Panc1 (cell line): ENCODE data around the gene DLGAP3. TPM values are rescaled to one million over a fixed set of nuclear protein-coding genes. Genes with fewer than 3 reads are reported as not detected.

ENCODE experiments used
- ATAC-seq: fragments of 200-7000 bp; cut with Tn5 transposase; 2 replicates; pipeline ENCODE4 v1.9.1; 2020; ENCODE audit warnings: mild to moderate bottlenecking, moderate library complexity
- BruUV-seq: library from RNA; stranded (reverse); fragments of 400-500 nt; replicated peaks from 2 replicates; lab custom pipeline; 2021; lab: Mats Ljungman, UMichigan
- CTCF ChIA-PET: fragments of 300-600 bp; sonication (Branson Sonifier 250); formaldehyde crosslinking; loops from one replicate; lab custom pipeline; 2022; ENCODE audit warnings: antibody characterized with exemption; lab: Charles Lee
- POLR2A ChIA-PET: fragments of 300-600 bp; sonication (Branson Sonifier 250); formaldehyde crosslinking; loops from one replicate; lab custom pipeline; 2022; ENCODE audit warnings: antibody characterized with exemption; lab: Charles Lee
- DNase-seq: peaks from one replicate; pipeline ENCODE4 v3.0.0-alpha.2; 2010; ENCODE audit warnings: low read depth, low spot score
- H3K27ac ChIP-seq: 2 replicates; pipeline ENCODE4 v1.5.1; 2011; ENCODE audit warnings: mild to moderate bottlenecking, low read length, inconsistent platforms
- H3K27me3 ChIP-seq: fragments of 200-500 bp; sonication (Bioruptor generic); 2 replicates; pipeline ENCODE4 v1.6.0; 2014; ENCODE audit warnings: low read length, inconsistent platforms; ENCODE audit not compliant: control insufficient read depth, insufficient read depth
- H3K36me3 ChIP-seq: fragments of 200-500 bp; sonication (Bioruptor generic); 2 replicates; pipeline ENCODE4 v1.5.1; 2014; ENCODE audit warnings: inconsistent platforms, mild to moderate bottlenecking, low read length, moderate library complexity; ENCODE audit not compliant: control insufficient read depth, insufficient read depth
- H3K4me1 ChIP-seq: 2 replicates; pipeline ENCODE4 v1.5.1; 2011; ENCODE audit warnings: inconsistent platforms, mild to moderate bottlenecking, low read length, moderate library complexity; ENCODE audit not compliant: control insufficient read depth, insufficient read depth
- H3K4me3 ChIP-seq, 2 experiments: 2 replicates each; pipeline ENCODE4 v1.5.1; 2011 to 2012; ENCODE audit warnings: low read depth in 2 of 2, low read length in 2 of 2, mild to moderate bottlenecking in 2 of 2, inconsistent platforms in 1 of 2, moderate library complexity in 1 of 2
- H3K9me3 ChIP-seq: fragments of 200-500 bp; sonication (Bioruptor generic); 2 replicates; pipeline ENCODE4 v1.5.1; 2014; ENCODE audit warnings: low read depth, mild to moderate bottlenecking, inconsistent platforms, low read length, moderate library complexity; ENCODE audit not compliant: control insufficient read depth, insufficient read depth
- CTCF ChIP-seq: fragments of 450-650 bp; IDR thresholded peaks from 2 replicates; pipeline ENCODE4 v1.5.1; 2017; ENCODE audit warnings: mild to moderate bottlenecking
- POLR2AphosphoS5 ChIP-seq: IDR thresholded peaks from 2 replicates; pipeline ENCODE4 v1.6.1; 2012; ENCODE audit warnings: mild to moderate bottlenecking, low read depth, low read length, moderate library complexity
- SIN3A ChIP-seq: IDR thresholded peaks from 2 replicates; pipeline ENCODE4 v1.6.1; 2012; ENCODE audit warnings: low read depth, mild to moderate bottlenecking, low read length, moderate library complexity, borderline replicate concordance; ENCODE audit not compliant: insufficient read depth
- TCF7L2 ChIP-seq: IDR thresholded peaks from 2 replicates; pipeline ENCODE4 v1.6.1; 2011; ENCODE audit warnings: mild to moderate bottlenecking, low read depth, low read length, inconsistent platforms
- in situ Hi-C: cut with HindIII; loops from 2 replicates; pipeline ENCODE4 v1.10.0; 2016; ENCODE audit warnings: low sequenced_read_pairs, low pct_unique_long_range_greater_than_20kb
- intact Hi-C: fragments of 100-400 bp; cut with micrococcal nuclease; formaldehyde crosslinking; loops from one replicate; pipeline ENCODE4 v1.10.0; 2022; ENCODE audit not compliant: unreplicated experiment
- total RNA-seq: library from RNA; stranded (reverse); gene quantifications from one replicate; pipeline ENCODE4 v1.2.1, GENCODE V29; 2021; ENCODE audit not compliant: unreplicated experiment
- TF ChIP-seq, protein P1 (sequence below), 2 experiments: IDR thresholded peaks; 2 replicates each; pipeline ENCODE4 v1.6.1; 2011 to 2012; ENCODE audit warnings: low read depth in 2 of 2, control low read depth in 1 of 2, low read length in 1 of 2, mild to moderate bottlenecking in 1 of 2, moderate library complexity in 1 of 2; ENCODE audit not compliant: insufficient read depth in 1 of 2

DLGAP3 gene
- total RNA-seq, 1 experiment from 2014 or later: 0.87 TPM

DNA sequence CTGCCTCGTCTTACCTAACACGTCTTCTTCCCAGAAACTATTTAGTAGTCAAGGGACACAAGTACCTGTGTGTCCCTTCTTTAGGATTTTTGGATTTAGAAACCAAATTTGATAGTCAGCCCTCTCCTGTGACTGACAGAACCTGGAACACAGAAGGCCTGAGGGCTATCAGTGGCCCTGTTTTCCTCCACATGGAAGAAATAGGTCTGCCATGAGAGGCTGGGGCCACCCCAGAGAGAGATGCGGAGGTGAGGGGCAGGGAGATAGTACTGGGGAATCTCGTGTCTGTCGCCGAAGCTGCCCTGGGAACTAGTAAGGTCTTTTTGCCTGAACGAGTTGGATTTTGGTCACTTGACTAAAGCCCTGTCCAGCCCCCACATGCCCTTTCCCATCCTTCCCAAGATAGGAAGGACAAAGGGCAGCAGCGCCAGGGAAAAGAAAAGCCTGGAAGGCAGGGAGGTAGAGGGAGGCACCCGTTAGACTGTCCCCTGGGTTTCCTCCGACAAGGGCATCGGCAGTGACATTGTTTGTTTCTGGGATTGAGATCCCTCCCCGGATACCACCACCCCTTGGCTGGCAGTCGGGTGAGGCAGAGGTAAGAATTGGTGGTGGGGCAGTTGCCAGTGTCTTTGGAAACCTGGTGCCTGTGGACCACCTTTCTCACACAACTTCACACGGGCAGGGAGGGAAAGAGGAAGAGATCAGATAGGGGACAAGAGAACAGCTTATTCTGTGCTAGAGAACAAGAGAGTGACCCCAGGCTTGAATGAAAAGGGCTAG, 89.7 kb downstream of the DLGAP3 start:
- BruUV-seq: no TSS peak
- CTCF ChIA-PET: no interaction called here
- Histone ChIP-seq H3K4me1 (no peaks in the 10 kb centered on the region), H3K9me3 (no peaks in the 10 kb centered on the region), H3K27ac (no peak overlapping the region), H3K36me3 (no peaks in the 10 kb centered on the region), H3K27me3 (no peaks in the 10 kb centered on the region), H3K4me3 (no peak overlapping the region)
- TF ChIP-seq TCF7L2 (no peak), POLR2AphosphoS5 (no peak), SIN3A (no peak), CTCF (no peak)
- TF ChIP-seq, protein P1, sequence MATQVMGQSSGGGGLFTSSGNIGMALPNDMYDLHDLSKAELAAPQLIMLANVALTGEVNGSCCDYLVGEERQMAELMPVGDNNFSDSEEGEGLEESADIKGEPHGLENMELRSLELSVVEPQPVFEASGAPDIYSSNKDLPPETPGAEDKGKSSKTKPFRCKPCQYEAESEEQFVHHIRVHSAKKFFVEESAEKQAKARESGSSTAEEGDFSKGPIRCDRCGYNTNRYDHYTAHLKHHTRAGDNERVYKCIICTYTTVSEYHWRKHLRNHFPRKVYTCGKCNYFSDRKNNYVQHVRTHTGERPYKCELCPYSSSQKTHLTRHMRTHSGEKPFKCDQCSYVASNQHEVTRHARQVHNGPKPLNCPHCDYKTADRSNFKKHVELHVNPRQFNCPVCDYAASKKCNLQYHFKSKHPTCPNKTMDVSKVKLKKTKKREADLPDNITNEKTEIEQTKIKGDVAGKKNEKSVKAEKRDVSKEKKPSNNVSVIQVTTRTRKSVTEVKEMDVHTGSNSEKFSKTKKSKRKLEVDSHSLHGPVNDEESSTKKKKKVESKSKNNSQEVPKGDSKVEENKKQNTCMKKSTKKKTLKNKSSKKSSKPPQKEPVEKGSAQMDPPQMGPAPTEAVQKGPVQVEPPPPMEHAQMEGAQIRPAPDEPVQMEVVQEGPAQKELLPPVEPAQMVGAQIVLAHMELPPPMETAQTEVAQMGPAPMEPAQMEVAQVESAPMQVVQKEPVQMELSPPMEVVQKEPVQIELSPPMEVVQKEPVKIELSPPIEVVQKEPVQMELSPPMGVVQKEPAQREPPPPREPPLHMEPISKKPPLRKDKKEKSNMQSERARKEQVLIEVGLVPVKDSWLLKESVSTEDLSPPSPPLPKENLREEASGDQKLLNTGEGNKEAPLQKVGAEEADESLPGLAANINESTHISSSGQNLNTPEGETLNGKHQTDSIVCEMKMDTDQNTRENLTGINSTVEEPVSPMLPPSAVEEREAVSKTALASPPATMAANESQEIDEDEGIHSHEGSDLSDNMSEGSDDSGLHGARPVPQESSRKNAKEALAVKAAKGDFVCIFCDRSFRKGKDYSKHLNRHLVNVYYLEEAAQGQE (IDR thresholded peaks at IDR 0.05; ENCODE audit: insufficient read depth in 1 of 2, low read depth in 2 of 2, low read length in 1 of 2): no peak
- in situ Hi-C loops (no loop called here), intact Hi-C loops (no loop called here)
- ATAC-seq (no peak), DNase-seq (no peak)
- POLR2A ChIA-PET: no interaction called here

DNA sequence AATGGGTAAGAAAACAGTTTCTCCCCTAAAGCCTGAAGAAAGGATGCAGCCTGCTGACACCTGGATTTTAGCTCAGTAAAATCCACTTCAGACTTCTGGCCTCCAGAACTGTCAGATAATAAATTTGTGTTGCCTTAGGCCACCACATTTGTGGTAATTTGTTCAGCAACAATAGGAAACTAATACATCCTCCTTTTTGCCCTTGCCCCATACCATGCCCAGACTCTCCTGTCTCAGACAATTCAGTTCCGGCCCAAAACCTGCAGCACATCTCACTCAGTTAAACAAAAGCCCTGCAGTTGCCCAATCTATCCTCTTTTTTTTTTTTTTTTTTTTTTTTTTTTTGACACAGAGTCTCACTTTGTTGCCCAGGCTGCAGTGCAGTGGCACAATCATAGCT, 95.7 kb downstream of the DLGAP3 start:
- intact Hi-C loops: no loop called here

More for the DNA sequence above, 95.7 kb downstream of the DLGAP3 start:
- H3K4me1 ChIP-seq: no peaks in the 10 kb centered on the region
- no peak for ATAC-seq
- H3K27ac ChIP-seq: no peak overlapping the region
- H3K9me3 ChIP-seq: no peaks in the 10 kb centered on the region
- H3K36me3 ChIP-seq: no peaks in the 10 kb centered on the region
- BruUV-seq: no TSS peak
- CTCF ChIA-PET: no interaction called here
- POLR2A ChIA-PET: no interaction called here
- TF ChIP-seq POLR2AphosphoS5 (no peak), TCF7L2 (no peak), CTCF (no peak), SIN3A (no peak)
- TF ChIP-seq, protein P1 (IDR thresholded peaks at IDR 0.05; ENCODE audit: insufficient read depth in 1 of 2, low read depth in 2 of 2, low read length in 1 of 2): no peak
- no peak overlapping the region for H3K4me3 ChIP-seq
- no peaks in the 10 kb centered on the region for H3K27me3 ChIP-seq
- DNase-seq: no peak
- in situ Hi-C loops: no loop called here
